Stimulated activated naive CD8-positive, alpha-beta T cell treated with anti-CD3 and anti-CD28 coated beads, Interleukin-15, Interleukin-2, amounts not matched to agents 100 ng/mL and 50 ng/mL, for 24 hours (primary cell): ENCODE results near the gene MOB3C.

ENCODE experiments used
- H3K27ac Mint-ChIP-seq: one replicate; pipeline ENCODE4 v1.8.0; 2021; ENCODE audit warnings: mild to moderate bottlenecking, mixed read lengths
- H3K27me3 Mint-ChIP-seq: one replicate; pipeline ENCODE4 v1.8.0; 2021; ENCODE audit warnings: mixed read lengths
- H3K36me3 Mint-ChIP-seq: one replicate; pipeline ENCODE4 v1.8.0; 2021; ENCODE audit warnings: low read depth, mixed read lengths
- H3K4me1 Mint-ChIP-seq: one replicate; pipeline ENCODE4 v1.8.0; 2021; ENCODE audit warnings: low read depth, mixed read lengths
- H3K4me3 Mint-ChIP-seq: one replicate; pipeline ENCODE4 v1.8.0; 2021; ENCODE audit warnings: mild to moderate bottlenecking, mixed read lengths
- H3K9me3 Mint-ChIP-seq: one replicate; pipeline ENCODE4 v1.8.0; 2021; ENCODE audit warnings: mixed read lengths

The MOB3C gene

DNA sequence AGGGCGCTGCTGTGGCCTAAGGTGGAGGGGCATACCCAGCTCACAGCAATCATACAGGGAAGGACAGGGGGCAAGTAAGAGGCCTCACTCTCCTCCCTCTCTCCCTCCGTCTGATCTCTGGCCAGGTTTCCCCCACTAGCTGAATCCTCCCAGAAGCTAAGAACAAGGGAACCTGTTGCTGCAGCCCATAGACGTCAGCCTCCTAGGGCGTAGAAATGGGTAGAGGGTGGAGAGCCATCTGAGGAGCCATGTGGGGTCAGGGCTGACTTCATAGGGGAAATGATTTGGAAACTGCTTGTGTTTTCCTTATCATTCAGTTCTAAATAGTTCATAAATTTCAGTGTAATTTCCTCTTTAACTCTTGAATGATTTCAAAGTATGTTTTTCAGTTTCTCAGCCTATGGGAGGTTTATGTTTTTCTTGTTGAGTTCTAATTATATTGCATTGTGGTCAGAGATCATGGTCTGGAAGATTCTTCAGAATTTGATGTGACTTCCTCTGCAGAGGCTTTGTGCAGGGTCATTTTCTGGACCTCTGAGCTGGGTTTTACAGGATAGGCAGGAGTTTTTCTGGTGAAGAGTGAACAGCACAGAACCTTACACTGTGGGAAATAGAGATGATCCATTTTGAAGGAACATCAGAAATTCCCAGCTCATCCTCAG, 2.3 kb upstream of the MOB3C start:
- Mint-ChIP-seq H3K4me1 (peaks cover 41% of the 10 kb centered on the region), H3K4me3 (no peak overlapping the region), H3K27me3 (no peaks in the 10 kb centered on the region), H3K27ac (peak overlapping the region; percentile 3), H3K9me3 (no peaks in the 10 kb centered on the region), H3K36me3 (no peaks in the 10 kb centered on the region)

DNA sequence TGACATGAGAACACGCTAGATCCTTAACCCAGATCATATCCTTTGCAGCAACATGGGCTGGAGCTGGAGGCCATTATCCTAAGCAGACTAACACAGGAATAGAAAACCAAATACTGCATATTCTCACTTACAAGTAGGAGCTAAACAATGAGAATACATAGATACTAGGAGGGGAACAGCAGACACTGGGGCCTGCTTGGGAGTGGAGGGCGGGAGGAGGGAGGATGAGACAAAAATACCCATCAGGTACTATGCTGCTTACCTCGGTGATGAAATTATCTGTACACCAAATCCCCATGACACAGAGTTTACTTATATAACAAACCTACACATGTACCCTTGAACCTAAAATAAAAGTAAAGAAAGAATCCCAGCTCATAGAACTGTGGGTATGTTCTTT, 1.2 kb upstream of the MOB3C start:
- Mint-ChIP-seq H3K4me3 (no peak overlapping the region), H3K9me3 (no peaks in the 10 kb centered on the region), H3K4me1 (peaks cover 50% of the 10 kb centered on the region), H3K27me3 (no peaks in the 10 kb centered on the region), H3K36me3 (no peaks in the 10 kb centered on the region), H3K27ac (no peak overlapping the region)

DNA sequence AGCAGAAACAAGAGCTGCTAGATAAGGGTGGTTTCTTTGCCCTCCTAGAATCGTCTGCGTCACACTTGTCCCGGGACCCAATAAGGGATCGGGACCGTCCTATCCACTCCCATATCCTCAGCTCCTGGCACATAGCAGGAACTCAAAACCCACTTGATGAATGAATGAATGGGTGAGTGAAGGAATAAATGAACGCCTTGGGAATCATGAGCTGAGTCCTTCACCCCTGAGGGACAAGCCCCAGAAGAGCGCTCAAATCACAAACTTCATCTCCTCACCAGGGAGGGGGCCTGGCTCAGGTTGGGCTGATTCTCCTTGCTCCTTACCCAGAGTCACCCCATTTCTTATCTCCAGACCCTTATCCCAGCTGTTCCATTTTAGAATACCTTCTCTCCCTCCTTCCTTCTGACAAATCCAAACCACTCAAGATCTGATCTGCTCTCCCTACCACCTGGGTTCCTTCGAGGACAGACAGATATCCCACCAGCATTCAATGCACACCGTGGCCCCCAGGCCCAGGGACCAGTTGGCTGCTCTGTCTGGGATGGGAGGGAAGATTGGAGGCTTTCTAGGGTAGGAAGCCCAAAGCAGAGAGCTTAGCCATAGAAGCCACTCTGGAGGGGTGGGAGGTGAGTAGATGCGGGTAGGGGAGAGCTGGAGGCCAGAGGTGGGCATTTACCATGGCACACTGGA, 643 bp upstream of the MOB3C start:
- peak overlapping the region; percentile 87 for H3K4me3 Mint-ChIP-seq
- no peaks in the 10 kb centered on the region for H3K36me3 Mint-ChIP-seq
- peak overlapping the region; percentile 88 for H3K27ac Mint-ChIP-seq
- no peaks in the 10 kb centered on the region for H3K9me3 Mint-ChIP-seq
- no peaks in the 10 kb centered on the region for H3K27me3 Mint-ChIP-seq
- peaks cover 53% of the 10 kb centered on the region for H3K4me1 Mint-ChIP-seq

DNA sequence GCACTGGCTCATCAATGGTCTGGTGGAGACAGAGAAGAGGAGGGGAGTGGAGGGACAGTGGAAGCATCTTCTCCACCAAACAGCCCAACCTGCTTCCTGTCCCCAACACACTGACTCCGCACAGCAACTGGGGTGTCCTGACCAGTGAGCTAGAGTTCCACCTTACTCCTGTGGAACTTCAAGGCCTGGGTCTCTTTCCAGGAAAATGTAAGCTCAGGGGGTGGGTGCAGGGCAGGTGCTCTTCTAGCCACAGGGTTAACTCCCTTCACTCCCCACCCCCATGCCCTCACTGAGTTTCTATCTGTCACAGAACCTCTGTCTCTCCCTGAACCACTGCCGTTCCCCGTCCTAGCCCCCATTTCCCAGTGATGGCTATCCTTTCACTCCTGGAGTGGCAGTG, 876 bp downstream of the MOB3C start:
- peak overlapping the region; percentile 89 for H3K27ac Mint-ChIP-seq
- H3K27me3 Mint-ChIP-seq = no peaks in the 10 kb centered on the region
- no peaks in the 10 kb centered on the region for H3K36me3 Mint-ChIP-seq
- H3K9me3 Mint-ChIP-seq = no peaks in the 10 kb centered on the region
- H3K4me1 Mint-ChIP-seq = peaks cover 59% of the 10 kb centered on the region
- H3K4me3 Mint-ChIP-seq = peak overlapping the region; percentile 87

DNA sequence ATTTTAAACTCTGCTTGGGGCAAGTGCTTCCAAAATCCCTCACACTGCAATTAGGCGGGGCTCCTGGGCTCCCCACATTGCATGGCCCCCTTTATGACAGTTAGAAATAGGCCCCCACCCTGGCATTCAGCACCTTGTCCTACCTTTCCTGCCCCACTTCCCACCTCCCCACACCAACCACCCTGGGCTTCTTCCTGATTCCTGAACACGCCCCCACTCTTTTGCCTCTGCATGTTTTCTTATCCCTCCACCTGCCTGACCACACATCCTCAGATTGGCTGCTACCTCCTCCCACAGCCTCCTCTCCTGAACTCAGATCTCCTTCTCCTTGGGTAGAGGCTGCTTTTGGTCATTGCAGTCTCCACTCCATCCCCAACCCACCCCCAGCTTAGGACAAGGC, 1.5 kb downstream of the MOB3C start:
- no peaks in the 10 kb centered on the region for H3K9me3 Mint-ChIP-seq
- peak overlapping the region; percentile 87 for H3K4me3 Mint-ChIP-seq
- peaks cover 3% of the 10 kb centered on the region for H3K36me3 Mint-ChIP-seq
- H3K27ac Mint-ChIP-seq = peak overlapping the region; percentile 89
- H3K27me3 Mint-ChIP-seq = no peaks in the 10 kb centered on the region
- H3K4me1 Mint-ChIP-seq = peaks cover 59% of the 10 kb centered on the region

DNA sequence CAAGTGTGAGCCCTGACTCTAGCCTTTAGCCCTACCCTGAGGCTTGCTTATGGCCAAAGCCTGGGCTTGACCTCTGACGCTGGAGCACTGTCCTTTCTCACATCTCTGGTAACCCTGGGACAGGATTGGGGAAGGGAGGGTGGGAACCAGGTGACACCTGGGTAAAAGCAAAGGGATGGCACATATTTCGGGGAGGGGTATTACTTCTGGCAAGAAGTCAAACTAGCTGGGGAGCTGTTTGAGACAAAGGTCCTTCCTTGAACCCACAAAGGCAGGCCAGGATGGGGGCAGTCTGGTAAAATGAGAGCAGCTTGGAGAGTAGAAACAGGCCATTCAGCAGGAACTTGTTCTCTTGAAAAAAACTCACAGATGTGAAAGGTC, 2.0 kb downstream of the MOB3C start:
- Mint-ChIP-seq H3K4me1 (peaks cover 59% of the 10 kb centered on the region), H3K36me3 (peaks cover 8% of the 10 kb centered on the region), H3K27me3 (no peaks in the 10 kb centered on the region), H3K9me3 (no peaks in the 10 kb centered on the region), H3K27ac (no peak overlapping the region), H3K4me3 (no peak overlapping the region)

DNA sequence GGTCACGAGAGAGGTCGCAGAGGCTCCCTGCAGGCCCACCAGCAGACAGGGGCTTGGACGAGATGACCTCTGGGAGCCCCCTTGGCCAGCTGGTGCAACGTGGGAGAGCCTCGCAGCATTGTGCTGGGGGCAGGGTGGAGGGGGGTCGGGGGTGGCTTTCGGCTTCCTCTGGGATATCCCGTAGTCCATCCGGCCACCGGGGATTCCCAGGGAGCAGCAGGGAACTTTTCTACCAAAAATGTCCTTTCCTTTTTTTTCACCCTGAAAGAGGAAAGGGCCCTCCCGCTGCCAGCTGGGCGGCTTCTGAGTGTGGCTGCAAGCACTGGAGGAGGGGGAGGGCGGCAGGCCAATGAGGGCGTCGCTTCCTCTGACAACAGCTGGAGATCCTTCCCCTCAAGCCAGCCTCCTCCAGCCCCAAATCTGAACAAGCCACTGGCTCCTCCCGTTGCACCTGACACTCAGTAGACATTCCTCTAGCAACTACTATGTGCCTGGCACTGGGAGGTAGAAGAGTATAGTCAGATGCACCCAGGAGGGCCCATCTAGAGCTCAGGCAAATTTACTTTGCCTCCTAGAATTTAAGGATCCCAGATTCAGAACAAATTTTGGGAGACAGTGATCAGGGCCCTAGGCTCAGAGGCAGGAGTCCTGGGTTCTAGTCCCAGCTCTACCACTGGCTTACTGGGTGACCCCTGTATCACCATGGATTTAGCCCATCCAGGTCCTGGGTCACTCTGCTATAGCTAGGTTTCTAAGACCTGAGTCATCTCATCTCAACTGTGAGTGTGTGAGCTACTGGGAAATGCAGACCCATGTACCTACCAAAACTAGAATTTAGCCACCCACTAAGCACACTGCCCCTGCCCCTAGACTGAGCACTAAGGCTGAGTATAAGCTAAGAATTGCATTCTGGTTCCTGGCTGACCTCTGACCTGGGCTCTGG, 2.7 kb downstream of the MOB3C start:
- no peak overlapping the region for H3K27ac Mint-ChIP-seq
- H3K36me3 Mint-ChIP-seq = peaks cover 15% of the 10 kb centered on the region
- H3K27me3 Mint-ChIP-seq = no peaks in the 10 kb centered on the region
- no peak overlapping the region for H3K4me3 Mint-ChIP-seq
- H3K4me1 Mint-ChIP-seq = peaks cover 57% of the 10 kb centered on the region
- H3K9me3 Mint-ChIP-seq = no peaks in the 10 kb centered on the region

DNA sequence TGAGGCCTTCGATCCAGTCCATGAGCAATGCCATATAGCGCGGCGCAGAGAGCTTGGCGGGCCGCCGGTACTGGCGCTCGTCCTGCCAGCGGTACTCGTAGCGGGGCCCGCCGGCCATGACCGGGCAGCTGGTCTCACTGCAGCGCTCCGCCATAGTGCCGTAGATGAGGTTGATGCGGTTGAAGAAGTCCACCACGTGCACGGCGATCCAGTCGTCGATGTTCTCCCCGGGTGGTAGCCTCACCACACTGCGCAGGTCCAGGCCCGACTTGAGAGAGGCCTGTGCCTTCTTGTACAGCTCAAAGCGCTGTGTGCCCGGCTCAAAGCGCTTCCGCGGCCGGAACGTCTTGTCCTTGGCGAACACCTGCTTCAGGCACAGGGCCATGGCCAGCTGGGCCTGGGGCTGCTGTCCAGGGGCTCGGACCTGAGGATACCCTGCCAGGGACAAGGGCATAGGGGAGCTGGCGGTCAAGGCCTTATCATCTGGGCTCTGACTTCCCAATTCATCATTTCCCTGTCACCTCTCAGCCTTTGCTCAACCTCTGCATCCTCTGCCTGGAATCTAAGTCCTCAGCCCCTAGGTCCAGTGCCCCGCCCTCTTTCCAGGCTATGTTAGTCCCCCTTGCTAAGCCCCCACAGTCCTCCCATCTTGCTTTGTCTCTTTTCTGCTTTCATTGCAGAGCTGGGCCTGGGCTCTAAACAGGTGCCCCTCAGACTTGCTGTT, 3.5 kb downstream of the MOB3C start:
- H3K27ac Mint-ChIP-seq = no peak overlapping the region
- H3K4me1 Mint-ChIP-seq = peaks cover 55% of the 10 kb centered on the region
- H3K27me3 Mint-ChIP-seq = no peaks in the 10 kb centered on the region
- no peaks in the 10 kb centered on the region for H3K9me3 Mint-ChIP-seq
- H3K4me3 Mint-ChIP-seq = no peak overlapping the region
- peaks cover 23% of the 10 kb centered on the region for H3K36me3 Mint-ChIP-seq

DNA sequence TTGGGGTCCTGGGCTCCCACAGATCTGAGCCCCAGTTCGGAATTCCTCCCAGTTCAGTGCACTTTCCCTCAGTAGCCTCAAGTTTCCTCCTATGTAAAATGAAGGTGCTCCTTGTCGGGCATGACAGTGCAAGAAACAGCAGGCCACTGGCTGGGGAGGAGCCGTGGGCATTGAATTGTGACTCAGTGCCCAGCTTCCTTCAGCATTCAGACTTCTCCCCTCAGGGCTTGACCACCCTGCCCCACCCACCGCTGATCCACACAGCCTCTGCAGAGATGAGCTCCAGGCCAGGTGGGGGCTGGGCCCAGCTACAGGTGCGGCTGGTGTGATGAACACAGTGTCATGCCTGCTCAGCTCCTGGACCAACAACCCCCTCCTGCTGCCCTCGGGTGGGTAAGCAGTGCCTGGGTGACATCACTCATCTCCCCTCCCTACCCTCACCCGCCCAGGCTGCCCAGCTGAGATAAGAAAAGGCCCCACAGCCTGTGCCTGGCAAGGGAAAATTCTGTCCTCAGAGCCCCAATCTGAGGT, 4.9 kb downstream of the MOB3C start:
- Mint-ChIP-seq H3K27ac (no peak overlapping the region), H3K36me3 (peaks cover 23% of the 10 kb centered on the region), H3K9me3 (no peaks in the 10 kb centered on the region), H3K4me1 (peaks cover 45% of the 10 kb centered on the region), H3K27me3 (no peaks in the 10 kb centered on the region), H3K4me3 (no peak overlapping the region)

DNA sequence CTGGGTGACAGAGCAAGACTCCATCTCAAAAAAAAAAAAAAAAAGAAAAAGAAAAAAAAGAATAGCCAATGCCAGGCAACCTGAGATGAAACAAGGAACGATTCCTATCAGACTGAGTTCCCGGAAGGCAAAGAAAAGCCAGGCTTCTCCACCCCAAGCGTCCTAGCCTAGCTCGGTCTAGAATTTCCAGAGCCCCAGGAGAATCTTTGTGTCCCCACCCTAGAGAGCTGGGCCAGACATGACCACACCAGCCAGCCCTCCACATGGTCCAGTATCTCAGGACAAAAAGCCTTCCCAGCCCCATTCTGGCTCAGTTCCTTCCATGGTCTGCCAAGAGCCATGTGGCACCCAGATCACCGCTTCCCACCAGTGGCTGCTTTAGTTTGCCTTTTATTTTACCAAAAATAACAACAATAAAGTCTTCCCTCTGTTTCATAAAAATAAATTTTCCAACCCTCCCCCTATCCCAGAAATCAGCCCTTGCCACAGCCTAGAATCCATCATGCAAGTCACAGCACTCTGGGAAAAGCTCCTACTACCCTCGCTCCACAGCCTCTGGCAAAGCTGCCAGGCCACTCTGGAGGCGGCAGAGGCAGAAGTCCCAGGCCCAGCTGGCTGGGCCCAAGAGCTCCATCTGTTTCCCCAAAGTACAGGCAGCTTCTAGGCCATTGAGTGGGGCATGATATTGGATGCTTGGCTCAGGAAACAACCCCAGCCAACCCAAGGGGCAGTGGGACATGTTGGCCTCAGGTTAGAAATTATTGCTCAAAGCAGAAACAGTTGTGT, 9.1 kb downstream of the MOB3C start:
- H3K4me1 Mint-ChIP-seq = peaks cover 34% of the 10 kb centered on the region
- H3K27me3 Mint-ChIP-seq = no peaks in the 10 kb centered on the region
- no peaks in the 10 kb centered on the region for H3K9me3 Mint-ChIP-seq
- H3K36me3 Mint-ChIP-seq = peaks cover 23% of the 10 kb centered on the region
- H3K27ac Mint-ChIP-seq = no peak overlapping the region
- no peak overlapping the region for H3K4me3 Mint-ChIP-seq

DNA sequence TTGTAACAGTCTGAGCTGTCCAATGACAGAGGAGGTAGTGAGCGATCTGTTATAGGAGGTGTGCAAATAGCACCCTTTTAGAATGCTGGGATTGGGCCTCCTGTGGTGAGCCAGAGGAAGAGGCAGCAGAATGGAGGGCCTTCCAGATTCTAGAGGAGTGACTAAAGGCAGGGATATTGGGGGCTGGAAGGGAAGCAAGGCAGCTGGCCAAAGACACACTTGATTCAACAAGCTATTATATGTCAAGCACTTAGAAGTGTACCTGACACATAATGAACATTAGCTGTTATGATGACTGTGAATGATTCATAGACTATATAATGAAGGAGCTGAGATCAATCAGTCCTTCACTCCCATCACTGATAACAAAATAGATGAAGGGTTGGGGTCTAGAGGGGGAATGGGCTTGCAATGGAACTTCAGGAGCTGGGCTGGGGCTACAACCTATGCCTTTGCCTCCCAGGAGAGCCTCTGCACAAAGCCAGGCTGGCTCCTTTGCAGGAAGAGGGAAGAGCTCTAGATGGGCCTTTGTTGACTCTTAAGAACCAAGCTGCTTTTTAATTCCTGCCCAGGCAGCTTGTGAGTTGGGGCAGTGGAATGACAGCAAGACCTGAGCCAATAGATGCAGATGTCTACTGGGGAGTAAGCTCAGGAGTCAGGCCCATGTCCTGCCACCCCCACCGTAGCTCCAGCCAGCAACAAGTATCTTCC, 10.2 kb downstream of the MOB3C start:
- H3K36me3 Mint-ChIP-seq = peaks cover 28% of the 10 kb centered on the region
- H3K9me3 Mint-ChIP-seq = no peaks in the 10 kb centered on the region
- no peak overlapping the region for H3K4me3 Mint-ChIP-seq
- H3K27me3 Mint-ChIP-seq = no peaks in the 10 kb centered on the region
- no peak overlapping the region for H3K27ac Mint-ChIP-seq
- H3K4me1 Mint-ChIP-seq = peaks cover 32% of the 10 kb centered on the region

DNA sequence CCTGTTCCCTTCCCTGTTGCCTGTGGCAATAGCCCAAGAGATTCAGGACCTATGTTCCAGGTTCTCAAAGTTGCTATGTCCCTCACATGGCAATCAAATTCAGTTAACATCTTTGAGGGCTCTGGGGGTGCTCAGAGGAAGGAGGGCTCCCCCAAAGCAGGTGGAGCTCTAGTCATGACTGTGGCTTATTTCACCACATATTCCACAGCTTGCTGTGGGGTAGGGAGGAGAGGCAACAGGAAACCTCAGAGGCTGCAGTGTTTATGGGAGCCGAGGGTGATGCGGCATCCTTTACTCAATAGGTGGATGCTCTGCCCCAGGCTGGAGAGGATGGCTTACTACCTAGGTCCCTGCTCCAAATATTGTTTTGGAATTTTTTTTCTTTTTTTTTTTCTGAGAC, 11.4 kb downstream of the MOB3C start:
- Mint-ChIP-seq H3K4me3 (peak overlapping the region; percentile 90), H3K27me3 (no peaks in the 10 kb centered on the region), H3K27ac (no peak overlapping the region), H3K9me3 (no peaks in the 10 kb centered on the region), H3K4me1 (peaks cover 40% of the 10 kb centered on the region), H3K36me3 (peaks cover 30% of the 10 kb centered on the region)

DNA sequence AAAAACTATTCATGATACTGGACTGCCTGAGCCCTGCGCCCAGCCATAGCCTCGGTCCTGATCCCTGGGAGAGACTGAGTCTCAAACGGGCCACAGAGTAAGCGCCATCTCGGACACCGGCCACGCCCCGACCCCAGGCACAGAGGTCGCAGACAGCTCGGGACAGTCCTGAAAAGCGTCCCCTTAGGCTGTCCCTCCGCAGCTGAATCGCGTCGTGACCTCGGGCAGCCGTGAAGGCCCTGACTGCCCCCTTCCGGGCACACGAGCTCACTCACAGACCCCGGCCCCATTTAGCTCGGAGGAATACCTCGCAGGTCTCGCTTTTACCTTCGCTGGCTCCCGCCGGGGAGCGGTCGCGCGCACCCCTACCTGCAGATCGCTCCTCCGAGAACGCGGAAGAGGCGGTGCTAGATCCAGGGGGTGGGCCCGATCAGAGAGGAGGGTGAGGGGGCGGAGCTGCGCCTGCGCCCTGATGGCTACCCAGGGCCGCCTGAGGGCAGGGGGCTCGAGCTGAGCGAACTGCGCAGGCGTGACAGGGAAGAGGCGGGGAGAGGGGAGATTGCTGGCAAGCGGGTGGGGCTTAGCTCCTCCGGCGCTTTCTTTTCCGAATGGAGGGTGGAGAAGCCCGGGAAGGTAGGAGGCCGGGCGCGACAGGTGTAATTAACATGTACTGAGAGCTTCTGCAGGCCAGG, 12.6 kb downstream of the MOB3C start, which contains the start of gene MKNK1:
TSS of gene MKNK1 (minus strand) at position 411 of the 692 bp plus-strand sequence. CDS start 20,941 bp downstream, outside the sequence.
- Mint-ChIP-seq H3K9me3 (no peaks in the 10 kb centered on the region), H3K4me3 (peak within 1 kb of the TSS; percentile 90), H3K27ac (peak within 1 kb of the TSS; percentile 81), H3K27me3 (no peaks in the 10 kb centered on the region), H3K36me3 (peaks cover 18% of the 10 kb centered on the region), H3K4me1 (peaks cover 53% of the 10 kb centered on the region)
